ENCODE measurements around the gene GNA14. TPM values are rescaled to one million over a fixed set of nuclear protein-coding genes. Genes with fewer than 3 reads are reported as not detected.

Gene GNA14
- total RNA-seq, 2 donors from 2014 or later, result 0.62 to 8.0 TPM

DNA sequence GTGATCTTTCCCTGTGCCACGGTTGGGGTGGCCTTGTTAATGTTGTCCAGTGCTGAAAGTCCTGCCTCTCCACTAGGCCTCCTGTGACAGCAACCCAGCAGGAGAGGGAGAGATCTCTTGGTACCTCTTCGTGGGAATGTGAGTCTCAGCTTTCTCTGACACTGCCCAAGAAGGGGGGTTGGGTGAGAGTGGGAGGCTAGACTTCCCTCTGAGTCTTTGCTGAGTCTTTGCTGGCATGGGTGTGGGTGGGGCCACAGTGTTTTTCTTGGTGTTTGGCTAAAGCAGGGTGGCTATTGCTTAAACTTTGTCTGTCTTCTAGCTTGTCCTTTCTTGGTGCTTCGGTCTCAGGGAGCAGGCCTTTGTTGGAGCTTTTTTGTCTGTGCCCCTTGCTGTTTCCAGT, 145.6 kb downstream of the GNA14 start:
- H3K27me3 ChIP-seq (ENCODE audit: control insufficient read depth, insufficient read depth, low read length, poor library complexity, severe bottlenecking), result no peaks in the 10 kb centered on the region
- no peak overlapping the region for H3K4me3 ChIP-seq (ENCODE audit: low read length)
- Mint-ChIP-seq H3K27me3 (ENCODE audit: insufficient read depth) (no peaks in the 10 kb centered on the region), H3K4me3 (no peak overlapping the region), H3K27ac (no peak overlapping the region), H3K36me3 (ENCODE audit: low read depth) (no peaks in the 10 kb centered on the region), H3K4me1 (no peaks in the 10 kb centered on the region), H3K9me3 (no peaks in the 10 kb centered on the region)
- whole genome bisulfite sequencing, 2 experiments (ENCODE audit: insufficient coverage in 1 of 2, insufficient read length in 1 of 2), result 84 to 92% methylated on average over 1 to 3 of the region's 3 CpGs
- H3K27ac ChIP-seq (ENCODE audit: low read depth, low read length), result no peak overlapping the region
- no peaks in the 10 kb centered on the region for H3K9me3 ChIP-seq (ENCODE audit: control insufficient read depth, low read length)
- no peaks in the 10 kb centered on the region for H3K36me3 ChIP-seq (ENCODE audit: control insufficient read depth, insufficient read depth, low read length)
- H3K4me1 ChIP-seq (ENCODE audit: control insufficient read depth, insufficient read depth, low read length), result no peaks in the 10 kb centered on the region
- TF ChIP-seq, protein P1, sequence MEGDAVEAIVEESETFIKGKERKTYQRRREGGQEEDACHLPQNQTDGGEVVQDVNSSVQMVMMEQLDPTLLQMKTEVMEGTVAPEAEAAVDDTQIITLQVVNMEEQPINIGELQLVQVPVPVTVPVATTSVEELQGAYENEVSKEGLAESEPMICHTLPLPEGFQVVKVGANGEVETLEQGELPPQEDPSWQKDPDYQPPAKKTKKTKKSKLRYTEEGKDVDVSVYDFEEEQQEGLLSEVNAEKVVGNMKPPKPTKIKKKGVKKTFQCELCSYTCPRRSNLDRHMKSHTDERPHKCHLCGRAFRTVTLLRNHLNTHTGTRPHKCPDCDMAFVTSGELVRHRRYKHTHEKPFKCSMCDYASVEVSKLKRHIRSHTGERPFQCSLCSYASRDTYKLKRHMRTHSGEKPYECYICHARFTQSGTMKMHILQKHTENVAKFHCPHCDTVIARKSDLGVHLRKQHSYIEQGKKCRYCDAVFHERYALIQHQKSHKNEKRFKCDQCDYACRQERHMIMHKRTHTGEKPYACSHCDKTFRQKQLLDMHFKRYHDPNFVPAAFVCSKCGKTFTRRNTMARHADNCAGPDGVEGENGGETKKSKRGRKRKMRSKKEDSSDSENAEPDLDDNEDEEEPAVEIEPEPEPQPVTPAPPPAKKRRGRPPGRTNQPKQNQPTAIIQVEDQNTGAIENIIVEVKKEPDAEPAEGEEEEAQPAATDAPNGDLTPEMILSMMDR (conservative IDR thresholded peaks at IDR 0.05), result no peak
- no peak for DNase-seq
- no peak overlapping the region for H3K9ac ChIP-seq (ENCODE audit: extremely low read depth, low read length, poor library complexity, severe bottlenecking)

DNA sequence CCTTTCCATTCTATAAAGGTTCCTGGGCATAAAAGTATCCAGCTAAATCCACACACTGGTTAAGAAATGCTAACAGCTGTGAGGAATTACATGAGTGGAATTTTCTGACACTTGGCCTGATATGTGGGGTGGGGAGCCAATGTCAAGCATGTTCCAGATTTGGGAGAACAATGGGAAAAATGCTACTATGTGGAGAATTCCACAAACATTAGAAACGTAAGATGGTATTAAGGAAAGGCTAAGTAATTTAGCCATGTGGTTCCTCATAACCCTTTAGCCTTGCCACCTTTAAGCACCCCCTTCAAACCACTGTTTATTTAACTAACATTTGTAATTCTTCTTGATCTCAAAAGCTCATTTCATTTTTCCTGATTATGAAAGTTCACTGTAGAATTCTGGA, 149.2 kb downstream of the GNA14 start:
- Mint-ChIP-seq H3K27me3 (ENCODE audit: insufficient read depth) (no peaks in the 10 kb centered on the region), H3K36me3 (ENCODE audit: low read depth) (no peaks in the 10 kb centered on the region), H3K9me3 (no peaks in the 10 kb centered on the region), H3K4me1 (peaks cover 10% of the 10 kb centered on the region), H3K4me3 (no peak overlapping the region), H3K27ac (no peak overlapping the region)
- TF ChIP-seq, protein P1 (conservative IDR thresholded peaks at IDR 0.05), result no peak
- Histone ChIP-seq H3K9ac (ENCODE audit: extremely low read depth, low read length, poor library complexity, severe bottlenecking) (no peak overlapping the region), H3K4me1 (ENCODE audit: control insufficient read depth, insufficient read depth, low read length) (peaks cover 2% of the 10 kb centered on the region), H3K36me3 (ENCODE audit: control insufficient read depth, insufficient read depth, low read length) (no peaks in the 10 kb centered on the region), H3K9me3 (ENCODE audit: control insufficient read depth, low read length) (no peaks in the 10 kb centered on the region), H3K27me3 (ENCODE audit: control insufficient read depth, insufficient read depth, low read length, poor library complexity, severe bottlenecking) (no peaks in the 10 kb centered on the region), H3K4me3 (ENCODE audit: low read length) (no peak overlapping the region), H3K27ac (ENCODE audit: low read depth, low read length) (no peak overlapping the region)
- no peak for DNase-seq
- WGBS, 2 experiments (ENCODE audit: insufficient coverage in 1 of 2, insufficient read length in 1 of 2), result 100% methylated on average over 1 of the region's 1 CpG; no CpG with 5 or more reads in 1 of the 2 experiments

DNA sequence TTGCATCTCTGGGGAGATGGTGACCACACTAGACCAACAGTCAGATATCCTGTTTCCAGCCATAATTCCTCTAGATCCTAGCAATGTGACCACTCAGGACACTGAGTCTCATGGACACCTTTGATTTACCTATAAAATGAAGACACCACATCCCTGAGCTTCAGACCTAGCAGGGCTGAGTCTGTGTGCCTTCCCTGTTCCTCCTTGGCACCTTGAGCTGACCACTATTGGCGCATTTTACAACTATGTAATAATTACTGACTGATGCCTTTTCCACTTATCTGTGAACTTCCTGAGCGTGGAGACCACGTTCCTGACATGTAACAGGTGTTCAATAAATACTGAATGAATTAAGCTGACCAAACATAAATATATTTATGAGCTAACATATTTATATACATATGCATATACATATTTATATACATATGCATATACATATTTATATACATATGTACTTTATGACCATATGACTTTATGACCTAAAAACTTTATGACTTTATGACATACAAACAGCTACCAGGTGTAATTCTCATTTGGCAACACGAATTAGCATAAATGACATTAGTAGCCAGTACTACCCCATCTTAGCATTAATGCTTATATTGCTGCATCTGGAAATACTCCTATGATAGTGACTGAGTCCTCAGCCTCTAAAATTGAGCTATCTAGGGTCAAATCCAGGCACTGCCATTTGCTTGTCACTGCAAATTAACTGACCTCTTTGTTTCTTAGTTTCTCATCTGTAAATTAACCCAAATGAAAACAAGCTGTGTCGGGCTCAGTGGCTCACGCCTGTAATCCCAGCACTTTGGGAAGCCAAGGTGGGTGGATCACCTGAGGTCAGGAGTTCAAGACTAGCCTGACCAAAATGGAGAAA, 150.6 kb downstream of the GNA14 start:
- H3K27ac Mint-ChIP-seq, result no peak overlapping the region
- no peaks in the 10 kb centered on the region for H3K36me3 Mint-ChIP-seq (ENCODE audit: low read depth)
- 91 to 100% methylated on average over 4 to 6 of the region's 6 CpGs for WGBS, 2 experiments (ENCODE audit: insufficient coverage in 1 of 2, insufficient read length in 1 of 2)
- no peak overlapping the region for H3K4me3 Mint-ChIP-seq
- Histone ChIP-seq H3K9ac (ENCODE audit: extremely low read depth, low read length, poor library complexity, severe bottlenecking) (no peak overlapping the region), H3K9me3 (ENCODE audit: control insufficient read depth, low read length) (no peaks in the 10 kb centered on the region), H3K27ac (ENCODE audit: low read depth, low read length) (no peak overlapping the region), H3K36me3 (ENCODE audit: control insufficient read depth, insufficient read depth, low read length) (no peaks in the 10 kb centered on the region), H3K27me3 (ENCODE audit: control insufficient read depth, insufficient read depth, low read length, poor library complexity, severe bottlenecking) (no peaks in the 10 kb centered on the region), H3K4me1 (ENCODE audit: control insufficient read depth, insufficient read depth, low read length) (peaks cover 2% of the 10 kb centered on the region), H3K4me3 (ENCODE audit: low read length) (no peak overlapping the region)
- TF ChIP-seq, protein P1 (conservative IDR thresholded peaks at IDR 0.05), result no peak
- no peaks in the 10 kb centered on the region for H3K9me3 Mint-ChIP-seq
- DNase-seq, result no peak
- peaks cover 10% of the 10 kb centered on the region for H3K4me1 Mint-ChIP-seq
- H3K27me3 Mint-ChIP-seq (ENCODE audit: insufficient read depth), result no peaks in the 10 kb centered on the region
